ENCODE measurements around the gene KNDC1. TPM values are rescaled to one million over a fixed set of nuclear protein-coding genes. Genes with fewer than 3 reads are reported as not detected.

KNDC1 gene
- total and polyA plus RNA-seq, 2 of the 4 experiments (the other 2 are of a cell fraction): 0.18 to 1.1 TPM

DNA sequence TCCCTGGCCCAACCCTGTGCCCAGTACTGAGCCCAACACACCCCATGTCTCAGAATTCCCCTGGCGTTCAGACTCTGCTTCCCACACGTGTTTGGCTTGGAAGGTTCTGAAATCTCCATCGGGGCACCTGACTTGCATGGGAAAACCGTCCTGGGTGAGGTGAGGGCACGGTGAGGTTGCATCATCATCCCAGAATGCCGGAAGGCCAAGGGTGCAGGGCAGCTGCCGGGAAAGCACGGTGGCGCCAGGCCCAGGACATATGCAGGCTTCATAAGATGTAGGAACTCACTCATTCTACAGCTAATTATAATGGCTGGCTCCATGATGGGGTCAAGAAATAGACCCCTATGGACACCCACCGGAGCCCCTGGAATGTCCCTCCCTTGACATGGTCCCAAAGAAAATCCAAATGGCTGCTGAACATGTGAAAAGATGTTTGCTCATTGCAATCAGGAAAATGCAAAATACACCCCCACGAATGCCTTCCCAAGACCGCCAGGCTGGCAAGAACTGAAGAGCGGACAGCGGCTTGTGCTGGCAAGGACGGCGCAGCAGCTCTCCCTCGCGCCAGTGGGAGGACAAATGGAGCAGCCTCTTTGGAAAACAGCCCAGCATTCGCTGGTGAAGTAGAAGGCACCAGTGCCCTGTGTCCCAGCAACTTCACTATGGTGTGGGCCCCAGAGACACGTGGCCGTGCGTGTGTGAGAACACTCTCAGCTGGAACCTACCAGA lies 2.3 kb downstream of the KNDC1 start:
- BruUV-seq (replicated peaks): no TSS peak
- Histone ChIP-seq H2BK15ac (ENCODE audit: low read depth, low read length) (no peak overlapping the region), H3K9ac (ENCODE audit: low read depth, low read length) (no peak overlapping the region), H3K27ac (ENCODE audit: insufficient read depth, low read length) (no peak overlapping the region), H4K20me1 (ENCODE audit: insufficient read depth, low read length) (no peaks in the 10 kb centered on the region), H3K56ac (ENCODE audit: extremely low read depth, insufficient read depth, low read length) (no peak overlapping the region), H4K8ac (ENCODE audit: low read depth in 2 of 2, low read length in 2 of 2) (no peak overlapping the region), H4K5ac (ENCODE audit: low read depth, low read length) (no peak overlapping the region), H3K9me1 (ENCODE audit: insufficient read depth, low read length) (no peaks in the 10 kb centered on the region; the same call in 1 of the 2 replicates), H2AFZ (replicated peaks; ENCODE audit: low read length, poor library complexity) (no peak overlapping the region), H3K4me2 (ENCODE audit: low read depth, low read length) (no peak overlapping the region), H2AK5ac (ENCODE audit: low read depth, low read length) (no peak overlapping the region), H3K4me1 (ENCODE audit: control insufficient read depth, insufficient read depth, low read length) (peaks cover 15% of the 10 kb centered on the region; the same call in 1 of the 2 replicates), H2BK5ac (ENCODE audit: low read depth, low read length, poor library complexity, severe bottlenecking) (no peak overlapping the region), H3K14ac (replicated peaks; ENCODE audit: low read depth, low read length) (no peak overlapping the region), H3K36me3 (ENCODE audit: control insufficient read depth, insufficient read depth, low read length) (peaks cover 3% of the 10 kb centered on the region), H3K79me1 (ENCODE audit: low read depth in 1 of 2, low read length in 2 of 2) (no peaks in the 10 kb centered on the region), H4K91ac (ENCODE audit: insufficient read depth, low read depth, low read length) (no peak overlapping the region), H3K4ac (ENCODE audit: low read depth, low read length) (no peak overlapping the region), H3K18ac (ENCODE audit: low read depth, low read length) (no peak overlapping the region), H3K4me3 (ENCODE audit: insufficient read depth, low read depth, low read length) (no peak overlapping the region), H2BK120ac (ENCODE audit: low read depth, low read length) (no peak overlapping the region), H3K27me3 (ENCODE audit: control insufficient read depth, insufficient read depth, low read length) (no peaks in the 10 kb centered on the region), H3K9me3 (ENCODE audit: control insufficient read depth, insufficient read depth, low read length) (no peaks in the 10 kb centered on the region), H2BK20ac (ENCODE audit: low read depth, low read length) (no peak overlapping the region), H3K23ac (ENCODE audit: low read depth, low read length) (no peak overlapping the region), H2AK9ac (replicated peaks; ENCODE audit: low read depth, low read length, poor library complexity) (no peak overlapping the region)
- TF ChIP-seq RCOR1 (IDR thresholded peaks at IDR 0.05; ENCODE audit: insufficient replicate concordance, low read length) (no peak), CEBPB (IDR thresholded peaks at IDR 0.05; ENCODE audit: low read depth, low read length) (0 out of 2 replicates have a peak, but pooled peaks have one; percentile 8)
- dilution Hi-C loops (cut with HindIII; ENCODE audit: low sequenced_read_pairs, unreplicated experiment): no loop called here
- ATAC-seq (ENCODE audit: low read depth) (no peak), DNase-seq (no peak)
- in situ Hi-C loops (cut with MboI; ENCODE audit: low sequenced_read_pairs): no loop called here
- intact Hi-C loops (cut with micrococcal nuclease): no loop called here
- ChIA-PET CTCF (no interaction called here), POLR2A (ENCODE audit: unreplicated experiment) (no interaction called here)
- 89% methylated on average over 10 of the region's 22 CpGs; no CpG with 5 or more reads in 1 of the 2 experiments for WGBS, 2 experiments (ENCODE audit: extremely low coverage in 2 of 2, insufficient read length in 1 of 2)
